ENCODE data around the gene CTIF. TPM values are rescaled to one million over a fixed set of nuclear protein-coding genes. Genes with fewer than 3 reads are reported as not detected.

The CTIF gene
- total and polyA plus RNA-seq, 5 donors from 2014 or later = 0.23 to 1.8 TPM; not detected in 3

- Mint-ChIP-seq H3K27me3 (peaks cover 2% of the 10 kb centered on the region), H3K9me3 (no peaks in the 10 kb centered on the region), H3K4me3 (no peak overlapping the region), H3K27ac (peak overlapping the region in 2 of 3 donors; percentile 37 to 48), H3K4me1 (peaks cover 4 to 10% (median 7%) of the 10 kb centered on the region in 4 donors), H3K36me3 (no peaks in the 10 kb centered on the region)
- Histone ChIP-seq H3K27me3 (ENCODE audit: control insufficient read depth, insufficient read depth, low read length) (no peaks in the 10 kb centered on the region), H3K27ac (ENCODE audit: insufficient read depth, low read length, poor library complexity, severe bottlenecking) (no peak overlapping the region), H3K36me3 (ENCODE audit: control insufficient read depth, insufficient read depth, low read length) (no peaks in the 10 kb centered on the region), H3K4me3 (ENCODE audit: low read depth, low read length) (no peak overlapping the region), H3K9me3 (ENCODE audit: control insufficient read depth in 2 of 2, low read length in 2 of 2) (no peaks in the 10 kb centered on the region), H3K4me1 (ENCODE audit: control insufficient read depth, insufficient read depth, low read length, poor library complexity, severe bottlenecking) (no peaks in the 10 kb centered on the region)
- peak in 1 of 2 donors; percentile 34 for ATAC-seq (ENCODE audit: low read depth in 2 of 2)
- DNase-seq = peak in 1 of 3 donors; percentile 18
These were observed 228.4 kb downstream of the CTIF start for GRCh38 chr18:48767090-48767690.

- H3K4me1 Mint-ChIP-seq = peaks cover 4 to 10% (median 7%) of the 10 kb centered on the region in 4 donors
- no peaks in the 10 kb centered on the region for H3K9me3 ChIP-seq (ENCODE audit: control insufficient read depth in 2 of 2, low read length in 2 of 2)
- H3K36me3 Mint-ChIP-seq = peaks cover 4% of the 10 kb centered on the region
- H3K27me3 ChIP-seq (ENCODE audit: control insufficient read depth, insufficient read depth, low read length) = no peaks in the 10 kb centered on the region
- no peaks in the 10 kb centered on the region for H3K4me1 ChIP-seq (ENCODE audit: control insufficient read depth, insufficient read depth, low read length, poor library complexity, severe bottlenecking)
- H3K27me3 Mint-ChIP-seq = peaks cover 5% of the 10 kb centered on the region
- H3K36me3 ChIP-seq (ENCODE audit: control insufficient read depth, insufficient read depth, low read length) = no peaks in the 10 kb centered on the region
- no peak overlapping the region for H3K4me3 Mint-ChIP-seq
- H3K27ac ChIP-seq (ENCODE audit: insufficient read depth, low read length, poor library complexity, severe bottlenecking) = no peak overlapping the region
- H3K27ac Mint-ChIP-seq = no peak overlapping the region
- peaks cover 0 to 6% (median 0%) of the 10 kb centered on the region in 7 donors for H3K9me3 Mint-ChIP-seq
- ATAC-seq (ENCODE audit: low read depth in 2 of 2) (no peak), DNase-seq (no peak)
- no peak overlapping the region for H3K4me3 ChIP-seq (ENCODE audit: low read depth, low read length)
These were observed 230.3 kb downstream of the CTIF start for GRCh38 chr18:48769006-48769636.

- Mint-ChIP-seq H3K27ac (no peak overlapping the region), H3K9me3 (peaks cover 0 to 6% (median 0%) of the 10 kb centered on the region in 7 donors), H3K36me3 (peaks cover 4% of the 10 kb centered on the region), H3K27me3 (peaks cover 5% of the 10 kb centered on the region), H3K4me1 (peaks cover 2 to 10% (median 7%) of the 10 kb centered on the region in 4 donors), H3K4me3 (no peak overlapping the region)
- Histone ChIP-seq H3K4me1 (ENCODE audit: control insufficient read depth, insufficient read depth, low read length, poor library complexity, severe bottlenecking) (no peaks in the 10 kb centered on the region), H3K36me3 (ENCODE audit: control insufficient read depth, insufficient read depth, low read length) (no peaks in the 10 kb centered on the region), H3K4me3 (ENCODE audit: low read depth, low read length) (no peak overlapping the region), H3K27me3 (ENCODE audit: control insufficient read depth, insufficient read depth, low read length) (no peaks in the 10 kb centered on the region), H3K9me3 (ENCODE audit: control insufficient read depth in 2 of 2, low read length in 2 of 2) (no peaks in the 10 kb centered on the region), H3K27ac (ENCODE audit: insufficient read depth, low read length, poor library complexity, severe bottlenecking) (no peak overlapping the region)
- ATAC-seq (ENCODE audit: low read depth in 2 of 2) (no peak), DNase-seq (no peak)
These were observed 231.4 kb downstream of the CTIF start for GRCh38 chr18:48770243-48770642.

- peaks cover 0 to 6% (median 0%) of the 10 kb centered on the region in 7 donors for H3K9me3 Mint-ChIP-seq
- no peak overlapping the region for H3K4me3 Mint-ChIP-seq
These were observed 233.0 kb downstream of the CTIF start for GRCh38 chr18:48771641-48772375.

GRCh38 chr18:48772457-48772856 is 233.6 kb downstream of the CTIF start:
- no peaks in the 10 kb centered on the region for H3K36me3 ChIP-seq (ENCODE audit: control insufficient read depth, insufficient read depth, low read length)
- H3K27me3 ChIP-seq (ENCODE audit: control insufficient read depth, insufficient read depth, low read length) = no peaks in the 10 kb centered on the region
- no peak for DNase-seq
- peaks cover 5% of the 10 kb centered on the region for H3K27me3 Mint-ChIP-seq
- peaks cover 4% of the 10 kb centered on the region for H3K36me3 Mint-ChIP-seq
- H3K9me3 ChIP-seq (ENCODE audit: control insufficient read depth in 2 of 2, low read length in 2 of 2) = no peaks in the 10 kb centered on the region
- no peak overlapping the region for H3K27ac Mint-ChIP-seq
- peaks cover 5% of the 10 kb centered on the region for H3K4me1 ChIP-seq (ENCODE audit: control insufficient read depth, insufficient read depth, low read length, poor library complexity, severe bottlenecking)
- no peak for ATAC-seq (ENCODE audit: low read depth in 2 of 2)
- H3K9me3 Mint-ChIP-seq = peaks cover 0 to 6% (median 0%) of the 10 kb centered on the region in 7 donors
- H3K4me1 Mint-ChIP-seq = peaks cover 2 to 11% (median 4%) of the 10 kb centered on the region in 4 donors
- H3K27ac ChIP-seq (ENCODE audit: insufficient read depth, low read length, poor library complexity, severe bottlenecking) = no peak overlapping the region
- H3K4me3 ChIP-seq (ENCODE audit: low read depth, low read length) = no peak overlapping the region
- no peak overlapping the region for H3K4me3 Mint-ChIP-seq

More at GRCh38 chr18:48771641-48772375, 233.0 kb downstream of the CTIF start:
- H3K4me1 ChIP-seq (ENCODE audit: control insufficient read depth, insufficient read depth, low read length, poor library complexity, severe bottlenecking) = peaks cover under 1% of the 10 kb centered on the region
- H3K27ac Mint-ChIP-seq = no peak overlapping the region
- H3K4me1 Mint-ChIP-seq = peaks cover 2 to 10% (median 8%) of the 10 kb centered on the region in 4 donors
- H3K4me3 ChIP-seq (ENCODE audit: low read depth, low read length) = no peak overlapping the region
- no peak overlapping the region for H3K27ac ChIP-seq (ENCODE audit: insufficient read depth, low read length, poor library complexity, severe bottlenecking)
- H3K27me3 ChIP-seq (ENCODE audit: control insufficient read depth, insufficient read depth, low read length) = no peaks in the 10 kb centered on the region
- H3K27me3 Mint-ChIP-seq = peaks cover 5% of the 10 kb centered on the region
- H3K9me3 ChIP-seq (ENCODE audit: control insufficient read depth in 2 of 2, low read length in 2 of 2) = no peaks in the 10 kb centered on the region
- H3K36me3 Mint-ChIP-seq = peaks cover 4% of the 10 kb centered on the region
- no peak for DNase-seq
- no peaks in the 10 kb centered on the region for H3K36me3 ChIP-seq (ENCODE audit: control insufficient read depth, insufficient read depth, low read length)
- no peak for ATAC-seq (ENCODE audit: low read depth in 2 of 2)

GRCh38 chr18:48773821-48774220 is 235.0 kb downstream of the CTIF start:
- no peak for ATAC-seq (ENCODE audit: low read depth in 2 of 2)
- Mint-ChIP-seq H3K27ac (no peak overlapping the region), H3K4me1 (peaks cover 0 to 6% (median 3%) of the 10 kb centered on the region in 4 donors), H3K4me3 (no peak overlapping the region), H3K27me3 (peaks cover 5% of the 10 kb centered on the region), H3K9me3 (peaks cover 0 to 6% (median 0%) of the 10 kb centered on the region in 7 donors), H3K36me3 (peaks cover 4% of the 10 kb centered on the region)
- H3K4me1 ChIP-seq (ENCODE audit: control insufficient read depth, insufficient read depth, low read length, poor library complexity, severe bottlenecking) = peaks cover 5% of the 10 kb centered on the region
- no peaks in the 10 kb centered on the region for H3K36me3 ChIP-seq (ENCODE audit: control insufficient read depth, insufficient read depth, low read length)
- H3K9me3 ChIP-seq (ENCODE audit: control insufficient read depth in 2 of 2, low read length in 2 of 2) = no peaks in the 10 kb centered on the region
- DNase-seq = no peak
- H3K27me3 ChIP-seq (ENCODE audit: control insufficient read depth, insufficient read depth, low read length) = no peaks in the 10 kb centered on the region
- H3K27ac ChIP-seq (ENCODE audit: insufficient read depth, low read length, poor library complexity, severe bottlenecking) = no peak overlapping the region
- H3K4me3 ChIP-seq (ENCODE audit: low read depth, low read length) = no peak overlapping the region

- H3K9me3 ChIP-seq (ENCODE audit: control insufficient read depth in 2 of 2, low read length in 2 of 2) = no peaks in the 10 kb centered on the region
- no peaks in the 10 kb centered on the region for H3K27me3 ChIP-seq (ENCODE audit: control insufficient read depth, insufficient read depth, low read length)
- H3K4me1 ChIP-seq (ENCODE audit: control insufficient read depth, insufficient read depth, low read length, poor library complexity, severe bottlenecking) = peaks cover 5% of the 10 kb centered on the region
- Mint-ChIP-seq H3K27me3 (peaks cover 5% of the 10 kb centered on the region), H3K36me3 (peaks cover 4% of the 10 kb centered on the region), H3K27ac (no peak overlapping the region), H3K4me1 (peaks cover 0 to 6% (median 3%) of the 10 kb centered on the region in 4 donors), H3K4me3 (no peak overlapping the region), H3K9me3 (peaks cover 0 to 6% (median 0%) of the 10 kb centered on the region in 7 donors)
- no peak overlapping the region for H3K4me3 ChIP-seq (ENCODE audit: low read depth, low read length)
- ATAC-seq (ENCODE audit: low read depth in 2 of 2) (no peak), DNase-seq (no peak)
- no peak overlapping the region for H3K27ac ChIP-seq (ENCODE audit: insufficient read depth, low read length, poor library complexity, severe bottlenecking)
- no peaks in the 10 kb centered on the region for H3K36me3 ChIP-seq (ENCODE audit: control insufficient read depth, insufficient read depth, low read length)
These were observed 236.1 kb downstream of the CTIF start for GRCh38 chr18:48774941-48775340.
